Measurements from ENCODE around the gene MAPKAPK2.

DNA sequence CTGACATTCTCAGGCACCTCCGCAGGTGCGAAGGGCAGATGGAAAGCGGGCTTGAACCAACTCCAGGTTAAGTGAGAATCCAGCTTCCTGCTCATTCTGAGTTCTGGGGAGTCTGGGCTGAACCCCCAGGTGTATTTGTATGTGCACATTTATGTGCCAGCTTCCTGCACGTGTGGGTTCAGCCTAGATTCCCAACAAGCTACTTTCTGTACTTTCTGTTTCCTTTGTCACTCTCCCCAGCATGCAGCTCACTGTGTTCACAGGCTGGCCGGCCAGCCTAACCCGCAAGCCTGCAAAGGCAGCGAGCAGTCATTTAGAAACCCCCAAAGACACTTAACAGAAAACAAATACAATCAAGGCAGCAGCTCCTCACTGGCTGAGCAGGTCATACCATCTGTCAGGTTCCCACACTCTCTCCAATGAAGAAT, 84.6 kb downstream of the MAPKAPK2 start:
- TF ChIP-seq, protein P1, sequence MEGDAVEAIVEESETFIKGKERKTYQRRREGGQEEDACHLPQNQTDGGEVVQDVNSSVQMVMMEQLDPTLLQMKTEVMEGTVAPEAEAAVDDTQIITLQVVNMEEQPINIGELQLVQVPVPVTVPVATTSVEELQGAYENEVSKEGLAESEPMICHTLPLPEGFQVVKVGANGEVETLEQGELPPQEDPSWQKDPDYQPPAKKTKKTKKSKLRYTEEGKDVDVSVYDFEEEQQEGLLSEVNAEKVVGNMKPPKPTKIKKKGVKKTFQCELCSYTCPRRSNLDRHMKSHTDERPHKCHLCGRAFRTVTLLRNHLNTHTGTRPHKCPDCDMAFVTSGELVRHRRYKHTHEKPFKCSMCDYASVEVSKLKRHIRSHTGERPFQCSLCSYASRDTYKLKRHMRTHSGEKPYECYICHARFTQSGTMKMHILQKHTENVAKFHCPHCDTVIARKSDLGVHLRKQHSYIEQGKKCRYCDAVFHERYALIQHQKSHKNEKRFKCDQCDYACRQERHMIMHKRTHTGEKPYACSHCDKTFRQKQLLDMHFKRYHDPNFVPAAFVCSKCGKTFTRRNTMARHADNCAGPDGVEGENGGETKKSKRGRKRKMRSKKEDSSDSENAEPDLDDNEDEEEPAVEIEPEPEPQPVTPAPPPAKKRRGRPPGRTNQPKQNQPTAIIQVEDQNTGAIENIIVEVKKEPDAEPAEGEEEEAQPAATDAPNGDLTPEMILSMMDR (IDR thresholded peaks at IDR 0.05): no peak
- TF ChIP-seq POLR2A (IDR thresholded peaks at IDR 0.05): no peak
